HG03066 (cell line): ENCODE results near the gene NR1H4.
"Not testable (repeated sequence)": the region's sequence is repeated elsewhere in the genome, so short reads cannot be mapped to it uniquely, and the experiment has no call there.

Experiments used
- ATAC-seq: cut with Tn5 transposase; IDR thresholded peaks from one replicate; pipeline ENCODE4 v1.9.1; 2021; ENCODE audit warnings: low read depth; ENCODE audit not compliant: unreplicated experiment

The NR1H4 gene

GRCh38 chr12:100473716-100474150 lies at the start of gene NR1H4:
TSS of gene NR1H4 (plus strand) at chr12:100473866. CDS start at chr12:100493324, 19,458 bp downstream.
- ATAC-seq, result no peak

- no peak for ATAC-seq
Observed at GRCh38 chr12:100426145-100426544, 47.5 kb upstream of the NR1H4 start.

DNA sequence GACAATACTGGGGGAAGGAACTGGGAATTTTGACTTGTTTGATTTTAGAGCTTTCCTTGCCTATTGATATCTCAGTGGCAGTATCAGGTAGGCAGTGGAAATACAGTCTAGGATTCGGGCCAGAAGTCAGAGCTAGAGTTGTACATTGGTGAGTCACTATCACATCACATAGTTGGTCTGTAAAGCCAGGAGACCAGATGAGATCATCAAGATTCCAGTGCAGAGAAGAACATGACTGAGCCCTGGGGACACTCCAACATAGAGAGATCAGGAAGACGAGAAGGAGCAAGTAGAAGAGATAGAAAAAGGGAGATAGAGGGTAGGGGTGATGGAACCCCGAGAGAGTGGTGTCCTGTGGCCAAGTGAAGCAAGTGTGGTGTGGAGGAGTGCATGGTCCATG lies 46.6 kb upstream of the NR1H4 start:
- no peak for ATAC-seq

- ATAC-seq, result not testable (repeated sequence)
Observed at GRCh38 chr12:100430251-100430650, 43.4 kb upstream of the NR1H4 start.

GRCh38 chr12:100433701-100434100 lies 40.0 kb upstream of the NR1H4 start:
- no peak for ATAC-seq

GRCh38 chr12:100434177-100434576 lies 39.5 kb upstream of the NR1H4 start:
- no peak for ATAC-seq

- no peak for ATAC-seq
Observed at GRCh38 chr12:100435957-100436356, 37.7 kb upstream of the NR1H4 start.

DNA sequence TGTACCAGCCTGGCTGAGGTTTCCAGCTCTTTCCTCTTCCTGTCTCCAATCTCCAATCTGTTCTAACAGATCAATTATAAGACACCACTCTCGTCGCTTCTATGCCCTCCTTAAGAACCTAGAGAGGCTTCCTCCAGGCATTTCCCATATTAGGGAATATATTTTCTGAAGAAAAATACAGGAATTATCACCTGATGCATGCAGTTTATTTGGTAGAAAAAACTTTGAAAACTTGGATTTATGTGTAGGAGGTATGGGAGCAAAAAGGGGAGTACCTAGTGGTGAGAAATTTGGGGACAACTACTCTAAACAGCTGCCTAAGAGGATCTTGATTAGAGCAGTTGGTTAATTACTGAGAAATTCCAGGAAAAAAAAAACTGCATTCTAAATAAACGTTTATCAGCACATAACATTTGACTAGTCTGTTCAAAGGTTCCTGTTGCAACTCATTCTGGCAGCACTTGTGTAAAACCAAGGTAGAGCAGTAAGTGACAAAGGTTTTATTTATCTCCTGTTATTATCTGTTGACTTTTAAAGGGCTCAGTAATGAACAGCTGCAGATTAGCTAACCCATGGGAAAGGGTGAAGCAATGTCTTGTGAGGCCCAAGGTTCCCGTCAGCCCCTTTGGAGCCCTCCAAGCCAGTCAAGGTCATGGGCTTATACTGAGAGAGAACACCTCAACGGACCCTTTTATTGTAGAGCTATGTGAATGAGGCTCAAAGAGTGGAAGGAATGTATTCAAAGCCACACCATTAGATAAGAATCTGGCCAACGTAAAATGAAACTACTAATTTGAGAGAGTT lies 36.4 kb upstream of the NR1H4 start:
- no peak for ATAC-seq

- no peak for ATAC-seq
Observed at GRCh38 chr12:100439797-100440196, 33.9 kb upstream of the NR1H4 start.

GRCh38 chr12:100442403-100442802 lies 31.3 kb upstream of the NR1H4 start:
- no peak for ATAC-seq

DNA sequence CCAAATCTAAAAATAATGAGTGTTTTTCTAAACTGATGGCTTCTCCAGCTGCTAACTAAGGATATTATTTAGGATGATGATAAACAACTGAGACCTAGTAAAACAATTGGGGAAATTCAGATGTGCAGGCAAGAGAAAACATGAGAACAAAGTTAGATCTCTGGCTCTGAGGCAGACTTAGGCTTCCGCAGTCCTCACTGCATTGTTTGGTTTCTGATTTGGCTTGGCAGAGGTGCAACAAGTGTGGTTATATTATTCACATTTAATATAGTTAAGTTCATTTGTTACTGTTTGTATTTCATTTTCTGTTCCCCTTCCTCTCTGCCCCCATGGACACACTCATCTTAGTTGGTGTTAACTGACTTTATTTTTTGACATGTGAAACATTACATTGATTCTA lies 30.2 kb upstream of the NR1H4 start:
- ATAC-seq, result no peak

GRCh38 chr12:100445081-100445481 lies 28.6 kb upstream of the NR1H4 start:
- ATAC-seq, result no peak

GRCh38 chr12:100447381-100447780 lies 26.3 kb upstream of the NR1H4 start:
- ATAC-seq, result no peak

GRCh38 chr12:100448656-100449055 lies 25.0 kb upstream of the NR1H4 start:
- no peak for ATAC-seq

DNA sequence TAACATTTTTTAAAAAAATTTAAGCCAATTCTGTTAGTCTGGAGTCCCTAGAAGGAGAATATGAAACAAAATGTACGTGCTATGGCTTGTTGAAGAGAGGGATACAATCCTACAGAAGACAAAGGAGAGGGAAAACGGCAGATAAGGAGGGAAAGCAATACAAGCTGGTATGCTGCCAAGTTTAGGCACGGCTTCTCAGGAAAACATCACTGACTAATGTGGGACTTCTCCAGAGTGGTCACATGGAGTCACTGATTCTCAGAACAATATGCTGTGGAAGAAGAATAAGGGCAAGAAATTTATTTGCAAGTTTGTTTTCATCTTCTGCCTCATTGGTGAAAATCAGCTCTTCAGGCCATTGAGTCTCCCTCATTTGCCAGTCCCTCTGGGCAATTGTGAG lies 22.9 kb upstream of the NR1H4 start:
- no peak for ATAC-seq

- ATAC-seq, result no peak
Observed at GRCh38 chr12:100453951-100454350, 19.7 kb upstream of the NR1H4 start.

DNA sequence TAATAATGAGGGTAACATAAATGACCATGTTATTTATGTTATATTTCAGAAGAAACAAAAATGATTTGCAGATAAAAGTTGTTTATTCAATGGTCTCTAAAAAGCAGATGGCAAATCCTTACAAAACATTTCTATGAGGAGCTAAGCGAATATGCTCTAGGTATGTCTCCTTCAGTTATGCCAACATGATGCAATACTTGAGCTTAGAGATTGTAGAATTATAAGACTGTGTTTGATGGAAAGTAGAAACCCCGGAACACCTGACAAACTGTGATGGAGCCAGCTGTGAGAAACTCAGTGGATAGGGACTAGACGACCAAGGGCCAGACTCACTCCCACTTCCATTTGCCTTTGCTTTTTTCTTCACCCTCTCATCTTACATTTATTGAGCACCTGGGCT lies 17.8 kb upstream of the NR1H4 start:
- no peak for ATAC-seq

DNA sequence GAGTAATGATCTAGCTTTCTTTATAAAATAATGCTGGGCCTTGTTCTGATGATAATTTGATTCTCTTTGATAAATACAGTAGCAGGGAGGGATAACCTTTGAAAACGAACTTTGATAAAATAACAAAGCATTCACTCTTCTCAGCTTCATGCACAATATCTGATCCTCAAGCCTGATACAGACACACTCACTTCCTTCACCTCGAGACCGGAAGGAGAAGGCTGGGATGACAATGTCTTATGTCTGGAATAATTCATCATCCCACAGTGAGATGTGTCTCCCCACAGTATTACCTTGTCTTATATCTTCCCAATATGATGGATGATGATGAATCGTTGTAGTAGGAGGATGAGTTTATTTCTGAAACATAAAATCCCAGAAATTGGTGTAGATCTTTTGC lies 15.5 kb upstream of the NR1H4 start:
- ATAC-seq, result no peak

DNA sequence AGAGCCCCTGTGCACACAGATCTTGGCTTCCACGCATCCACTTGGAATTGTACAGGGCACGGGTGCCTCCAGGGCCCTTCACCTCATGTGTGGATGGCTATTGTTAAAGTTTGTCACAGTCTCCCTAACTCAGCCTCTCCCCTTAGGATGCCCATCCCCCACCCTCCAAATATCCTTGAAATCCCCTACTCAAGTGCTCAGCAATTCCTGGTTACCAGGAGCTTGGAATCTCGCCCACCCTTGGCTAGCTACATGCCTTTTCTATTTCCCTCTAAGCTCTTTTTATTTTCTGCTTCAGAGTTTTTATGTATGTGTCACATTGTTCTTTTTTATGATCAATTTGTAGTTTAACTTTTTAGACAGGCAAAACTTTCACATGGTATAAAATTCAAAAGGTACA lies 13.0 kb upstream of the NR1H4 start:
- ATAC-seq, result no peak

DNA sequence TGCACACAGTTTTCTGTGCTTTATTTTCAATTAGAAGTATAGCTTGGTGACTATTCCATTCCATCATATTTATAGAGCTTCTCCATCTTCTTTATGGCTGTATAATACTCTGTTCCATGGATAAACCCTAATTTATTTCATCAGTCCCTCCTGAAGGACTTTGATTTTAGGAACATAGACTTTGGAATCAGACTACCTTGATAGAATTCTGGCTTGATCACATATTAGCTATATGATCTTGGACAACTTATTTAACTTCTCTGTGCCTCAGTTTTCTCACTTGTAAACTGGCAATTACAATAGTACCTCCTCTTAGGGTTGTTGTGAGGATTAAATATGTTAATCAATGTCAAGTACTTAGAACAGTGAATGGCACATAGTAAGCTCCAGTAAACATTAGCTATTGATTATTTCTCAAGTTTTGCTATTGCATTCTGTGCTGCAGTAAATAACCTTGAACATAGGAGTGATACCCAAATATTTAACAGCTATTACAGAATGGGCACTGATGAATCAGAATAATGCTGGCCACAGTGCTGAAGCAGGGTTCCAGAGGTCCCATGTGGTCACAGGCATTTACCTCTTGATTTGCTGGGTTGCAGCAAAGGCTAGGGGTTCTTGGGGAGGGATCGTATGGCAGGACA lies 12.2 kb upstream of the NR1H4 start:
- ATAC-seq, result no peak

DNA sequence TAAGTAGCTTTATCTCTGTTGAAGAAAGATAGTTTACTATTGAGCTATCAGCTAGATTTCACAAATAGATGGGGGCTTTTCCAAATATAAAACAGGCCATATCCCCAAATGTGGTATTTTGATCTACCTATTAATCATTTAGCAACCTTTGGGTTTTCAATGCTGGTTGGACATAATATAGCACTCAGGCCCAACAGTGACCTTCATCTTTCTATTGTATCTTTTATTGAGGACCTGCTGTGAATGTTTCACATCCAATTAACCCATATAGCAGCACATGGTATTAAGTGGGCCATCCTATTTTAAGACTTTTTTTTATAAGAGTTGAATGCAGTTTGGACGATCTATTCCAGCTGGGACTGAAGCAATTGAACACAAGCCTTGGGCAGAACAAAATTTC lies 10.0 kb upstream of the NR1H4 start:
- no peak for ATAC-seq

- ATAC-seq, result no peak
Observed at GRCh38 chr12:100464529-100464928, 9.1 kb upstream of the NR1H4 start.
